DMS79 (cell line): ENCODE results near the gene NHEJ1.

ENCODE experiments used
- DNase-seq: peaks from one replicate; lab custom pipeline; 2025; lab: John Stamatoyannopoulos, UW

Gene NHEJ1

DNA sequence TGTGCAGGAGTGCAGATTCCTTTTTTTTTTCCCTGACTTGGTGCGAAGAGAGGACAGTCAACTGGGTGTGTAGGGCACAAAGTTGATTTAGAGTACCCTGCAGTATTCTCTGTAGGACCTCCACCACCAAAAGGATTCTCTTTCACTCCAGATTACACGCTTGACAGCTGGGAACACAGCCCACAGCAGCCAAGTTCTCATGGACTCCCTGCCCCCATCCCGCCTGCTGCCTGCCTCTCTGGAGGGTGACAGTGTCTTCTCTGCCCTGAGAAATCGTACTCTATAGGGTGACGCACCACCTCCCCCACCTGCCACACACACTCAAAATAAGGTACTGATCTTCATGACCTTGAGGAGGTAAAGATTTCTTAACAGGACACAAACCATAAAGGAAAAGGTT lies 73.3 kb downstream of the NHEJ1 start:
- DNase-seq = no peak

- DNase-seq = no peak
Observed at GRCh38 chr2:219086196-219086595, 74.4 kb downstream of the NHEJ1 start.

- no peak for DNase-seq
Observed at GRCh38 chr2:219084791-219085190, 75.8 kb downstream of the NHEJ1 start.

- no peak for DNase-seq
Observed at GRCh38 chr2:219082332-219082958, 78.2 kb downstream of the NHEJ1 start.

- DNase-seq = no peak
Observed at GRCh38 chr2:219081701-219082331, 78.8 kb downstream of the NHEJ1 start.

DNA sequence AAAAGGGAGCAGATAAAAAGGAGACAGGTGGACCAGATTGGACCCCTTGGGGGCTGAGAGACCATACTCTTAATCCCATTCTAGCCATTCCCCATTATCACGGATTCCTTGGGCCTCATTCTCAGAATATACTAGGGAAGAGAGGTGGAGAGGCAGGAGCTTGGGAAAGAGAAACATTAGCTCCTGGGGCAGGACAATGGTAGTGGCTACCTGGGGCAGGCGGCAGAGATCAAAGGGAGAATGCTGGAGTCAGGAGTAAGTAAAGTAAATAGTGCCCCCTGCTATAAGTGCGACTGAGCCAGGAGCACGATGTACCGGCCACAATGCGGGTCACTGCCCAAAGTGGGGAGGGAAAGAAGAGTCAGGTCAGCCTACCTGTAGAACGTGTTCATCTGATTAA lies 79.5 kb downstream of the NHEJ1 start:
- DNase-seq = no peak

GRCh38 chr2:219079417-219079816 lies 81.2 kb downstream of the NHEJ1 start:
- no peak for DNase-seq

DNA sequence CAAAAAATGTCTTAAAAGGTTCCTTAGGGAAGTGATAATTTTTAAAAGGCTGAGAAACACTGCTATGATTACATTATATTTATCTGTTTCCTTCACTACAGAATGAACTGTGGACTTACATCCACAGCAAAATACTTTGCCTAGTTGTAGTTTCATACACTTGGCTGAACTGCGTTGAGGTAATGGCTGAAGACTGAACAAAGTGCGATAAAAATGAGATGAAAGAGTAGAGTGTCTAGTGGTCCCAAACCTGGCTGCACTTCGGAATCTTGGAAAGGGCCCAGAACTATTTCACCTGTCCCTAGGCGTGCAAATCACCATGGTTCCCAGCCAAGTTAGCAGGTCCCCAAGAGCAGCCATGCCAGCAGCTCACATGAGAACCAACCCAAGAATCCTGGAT lies 81.7 kb downstream of the NHEJ1 start:
- DNase-seq = no peak

- DNase-seq = no peak
Observed at GRCh38 chr2:219078126-219078525, 82.5 kb downstream of the NHEJ1 start.

- DNase-seq = no peak
Observed at GRCh38 chr2:219076253-219076652, 84.4 kb downstream of the NHEJ1 start.

DNA sequence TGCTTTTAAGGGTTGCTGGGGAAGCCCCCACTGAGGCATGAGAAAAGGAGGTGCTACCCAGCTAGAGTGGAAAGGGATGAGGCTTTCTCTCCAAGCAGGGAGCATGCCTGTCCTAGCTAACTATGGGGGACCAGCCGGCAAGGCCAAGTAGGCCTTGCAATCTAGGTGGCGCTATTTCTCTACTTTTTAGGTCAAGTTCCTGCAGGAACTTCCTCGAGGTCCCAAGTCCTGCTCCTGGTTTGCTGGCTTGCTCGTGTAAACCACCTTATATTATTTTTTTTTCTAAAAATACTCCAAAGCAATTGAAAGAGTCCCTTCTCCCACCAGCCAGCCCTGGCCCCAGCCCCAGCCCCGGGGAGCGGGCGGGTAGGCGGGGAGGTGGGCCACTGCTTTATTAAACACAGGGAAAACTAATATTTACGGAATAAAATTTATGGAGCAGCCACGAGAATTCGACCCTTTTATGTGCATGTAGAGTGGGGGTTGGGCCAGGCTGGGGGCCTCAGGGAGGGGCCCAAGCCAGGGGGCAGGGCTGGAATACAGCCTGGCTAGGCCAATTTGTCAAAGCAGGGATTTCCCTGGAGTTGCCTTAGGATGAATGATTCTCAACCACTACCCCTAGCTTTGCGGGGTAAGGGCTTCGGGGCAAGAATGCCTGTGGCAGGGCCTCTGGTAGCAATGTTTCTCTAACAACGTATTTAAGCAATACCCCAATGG lies 87.0 kb downstream of the NHEJ1 start:
- no peak for DNase-seq

DNA sequence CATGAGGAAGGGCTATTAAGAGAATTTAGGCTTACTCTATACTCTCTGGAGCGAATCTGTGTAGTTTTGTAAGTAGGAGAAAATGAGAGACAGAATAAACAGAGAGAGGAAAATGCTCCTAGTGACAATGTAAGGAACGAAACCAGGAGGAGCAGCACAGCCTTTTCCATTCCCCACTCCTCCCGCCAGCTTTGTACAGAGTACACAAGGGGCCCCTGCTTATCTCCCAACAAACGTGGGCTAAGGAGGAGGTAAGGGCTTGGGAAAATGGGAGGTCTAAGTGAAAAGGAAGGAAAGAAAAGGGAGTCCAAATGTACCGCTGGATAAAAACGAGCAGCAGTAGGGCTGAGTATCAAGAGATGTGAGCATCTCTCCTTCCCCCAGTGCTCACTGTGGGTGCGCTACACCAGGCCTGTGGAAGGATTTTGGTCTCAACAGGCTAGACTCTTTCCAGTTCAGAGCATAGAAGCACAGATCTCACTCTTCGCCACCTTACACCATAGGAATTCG lies 87.8 kb downstream of the NHEJ1 start:
- no peak for DNase-seq

GRCh38 chr2:219071131-219071816 lies 89.3 kb downstream of the NHEJ1 start:
- no peak for DNase-seq

- no peak for DNase-seq
Observed at GRCh38 chr2:219065484-219065883, 95.1 kb downstream of the NHEJ1 start.

GRCh38 chr2:219062081-219062480 lies 98.5 kb downstream of the NHEJ1 start:
- DNase-seq = no peak

- DNase-seq = no peak
Observed at GRCh38 chr2:219060821-219061791, 99.5 kb downstream of the NHEJ1 start, which contains the start of gene IHH. IHH (minus strand) TSS chr2:219060921; CDS start chr2:219060467, 454 bp downstream.

DNA sequence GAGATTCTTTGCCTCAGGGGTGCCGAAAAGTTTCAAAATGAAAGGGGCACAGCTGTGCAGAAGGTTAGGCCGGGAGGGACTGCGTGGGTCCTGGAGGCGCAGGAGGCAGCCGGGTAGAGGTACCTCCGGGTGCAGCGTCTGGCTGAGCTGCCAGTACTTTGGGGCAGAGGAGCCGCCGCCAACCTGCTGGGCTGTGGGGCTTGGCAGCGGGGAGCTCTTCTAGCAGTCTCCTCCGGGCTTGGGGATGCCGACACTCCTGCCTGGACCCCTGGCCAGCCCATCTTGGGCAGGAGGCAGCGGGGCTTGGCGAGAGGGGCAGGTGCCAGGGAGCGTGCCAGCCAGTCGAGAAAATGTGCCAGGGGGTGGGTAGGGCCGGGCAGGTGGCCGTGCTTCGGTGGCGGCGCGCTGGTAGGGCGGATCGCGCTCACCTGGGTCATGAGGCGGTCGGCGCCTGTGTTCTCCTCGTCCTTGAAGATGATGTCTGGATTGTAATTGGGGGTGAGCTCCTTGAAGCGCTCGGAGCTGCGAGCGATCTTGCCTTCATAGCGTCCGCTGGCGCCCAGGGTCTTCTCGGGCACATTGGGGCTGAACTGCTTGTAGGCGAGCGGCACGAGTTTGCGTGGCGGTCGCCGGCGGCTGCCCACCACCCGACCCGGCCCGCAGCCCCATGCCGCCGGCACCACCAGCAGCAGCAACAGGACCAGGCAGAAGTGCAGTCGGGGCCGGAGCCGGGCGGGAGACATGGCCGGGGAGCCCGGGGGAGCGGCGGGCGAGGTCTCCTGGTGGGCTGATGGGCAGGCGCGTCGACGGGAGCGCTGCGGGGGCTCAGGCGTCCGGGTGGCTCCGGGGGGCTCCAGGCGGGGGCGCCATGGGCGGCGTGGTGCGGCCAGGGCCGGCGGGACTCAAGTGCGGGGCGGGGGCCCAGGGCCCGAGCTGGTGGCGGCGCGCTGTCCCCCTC lies 100.6 kb downstream of the NHEJ1 start:
- peak; percentile 9 for DNase-seq

- DNase-seq = no peak
Observed at GRCh38 chr2:219059375-219059724, 101.3 kb downstream of the NHEJ1 start.

- DNase-seq = no peak
Observed at GRCh38 chr2:219058541-219059374, 101.9 kb downstream of the NHEJ1 start.
